HAP-1 (cell line): ENCODE measurements around the gene FN3K.
"Not testable (repeated sequence)": the region's sequence is repeated elsewhere in the genome, so short reads cannot be mapped to it uniquely, and the experiment has no call there.

ENCODE experiments used
- DNase-seq, 2 experiments: peaks; one replicate each; pipeline ENCODE4 v3.0.0-alpha.2; 2016 to 2020; ENCODE audit warnings: low spot score in 2 of 2
- H3K27me3 ChIP-seq: fragments of 250-450 bp; sonication (Bioruptor Pico); 2 replicates; pipeline ENCODE4 v1.5.1; 2020; ENCODE audit warnings: low read depth, mild to moderate bottlenecking, moderate library complexity
- H3K36me3 ChIP-seq: fragments of 250-450 bp; sonication (Bioruptor Pico); replicated peaks from 2 replicates; pipeline ENCODE4 v1.5.1; 2020; ENCODE audit warnings: mild to moderate bottlenecking
- H3K4me1 ChIP-seq: fragments of 250-450 bp; sonication (Bioruptor Pico); 2 replicates; pipeline ENCODE4 v1.5.1; 2020; ENCODE audit warnings: mild to moderate bottlenecking
- H3K4me3 ChIP-seq: fragments of 250-450 bp; sonication (Bioruptor Pico); 2 replicates; pipeline ENCODE4 v1.5.1; 2020; ENCODE audit warnings: mild to moderate bottlenecking, moderate library complexity
- H3K9me3 ChIP-seq: fragments of 250-450 bp; sonication (Bioruptor Pico); 2 replicates; pipeline ENCODE4 v1.5.1; 2020; ENCODE audit warnings: mild to moderate bottlenecking, moderate library complexity
- in situ Hi-C: fragments of 300-500 bp; cut with MboI; formaldehyde crosslinking; loops from 3 replicates; pipeline ENCODE4 v1.14.3; 2020; ENCODE audit warnings: low sequenced_read_pairs, inconsistent platforms, mixed read lengths

The FN3K gene

GRCh38 chr17:82783498-82783897, 48.1 kb downstream of the FN3K start:
- Histone ChIP-seq H3K4me1 (no peaks in the 10 kb centered on the region), H3K36me3 (peaks cover 65% of the 10 kb centered on the region), H3K4me3 (no peak overlapping the region), H3K27me3 (no peaks in the 10 kb centered on the region), H3K9me3 (no peaks in the 10 kb centered on the region)
- DNase-seq = no peak
- in situ Hi-C loops = no loop called here

- H3K9me3 ChIP-seq, in situ Hi-C loops, H3K27me3 ChIP-seq: not testable (repeated sequence)
Observed at GRCh38 chr17:82785581-82785980, 50.2 kb downstream of the FN3K start.

GRCh38 chr17:82786427-82786826, 51.0 kb downstream of the FN3K start:
- no peaks in the 10 kb centered on the region for H3K27me3 ChIP-seq
- H3K4me1 ChIP-seq = no peaks in the 10 kb centered on the region
- no peak for DNase-seq
- no peaks in the 10 kb centered on the region for H3K9me3 ChIP-seq
- in situ Hi-C loops = no loop called here
- peaks cover 72% of the 10 kb centered on the region for H3K36me3 ChIP-seq
- no peak overlapping the region for H3K4me3 ChIP-seq

More at GRCh38 chr17:82785581-82785980, 50.2 kb downstream of the FN3K start:
- DNase-seq, H3K4me1 ChIP-seq, H3K4me3 ChIP-seq: not testable (repeated sequence)
- H3K36me3 ChIP-seq = peaks cover 69% of the 10 kb centered on the region

- in situ Hi-C loops = no loop called here
- Histone ChIP-seq H3K4me1 (no peaks in the 10 kb centered on the region), H3K27me3 (no peaks in the 10 kb centered on the region), H3K9me3 (no peaks in the 10 kb centered on the region), H3K4me3 (no peak overlapping the region), H3K36me3 (peaks cover 70% of the 10 kb centered on the region)
- no peak for DNase-seq
Observed at GRCh38 chr17:82787081-82787848, 51.9 kb downstream of the FN3K start.

GRCh38 chr17:82788206-82789001, 53.0 kb downstream of the FN3K start:
- DNase-seq = no peak
- H3K4me3 ChIP-seq = no peak overlapping the region
- no peaks in the 10 kb centered on the region for H3K9me3 ChIP-seq
- in situ Hi-C loops = no loop called here
- no peaks in the 10 kb centered on the region for H3K4me1 ChIP-seq
- H3K27me3 ChIP-seq = no peaks in the 10 kb centered on the region
- H3K36me3 ChIP-seq = peaks cover 65% of the 10 kb centered on the region

GRCh38 chr17:82789051-82789592, 53.7 kb downstream of the FN3K start:
- no peaks in the 10 kb centered on the region for H3K4me1 ChIP-seq
- in situ Hi-C loops = no loop called here
- DNase-seq = no peak

GRCh38 chr17:82789806-82790205, 54.4 kb downstream of the FN3K start:
- Histone ChIP-seq H3K4me1 (no peaks in the 10 kb centered on the region), H3K9me3 (no peaks in the 10 kb centered on the region), H3K36me3 (peaks cover 66% of the 10 kb centered on the region), H3K4me3 (no peak overlapping the region), H3K27me3 (no peaks in the 10 kb centered on the region)
- in situ Hi-C loops = no loop called here
- DNase-seq = no peak

More at GRCh38 chr17:82789051-82789592, 53.7 kb downstream of the FN3K start:
- Histone ChIP-seq H3K4me3 (no peak overlapping the region), H3K9me3 (no peaks in the 10 kb centered on the region), H3K36me3 (peaks cover 64% of the 10 kb centered on the region), H3K27me3 (no peaks in the 10 kb centered on the region)

- Histone ChIP-seq H3K4me3 (no peak overlapping the region), H3K9me3 (no peaks in the 10 kb centered on the region), H3K27me3 (no peaks in the 10 kb centered on the region), H3K36me3 (peaks cover 72% of the 10 kb centered on the region), H3K4me1 (no peaks in the 10 kb centered on the region)
- no peak for DNase-seq
- in situ Hi-C loops = no loop called here
Observed at GRCh38 chr17:82790391-82790790, 55.0 kb downstream of the FN3K start.

- Histone ChIP-seq H3K4me3 (no peak overlapping the region), H3K9me3 (no peaks in the 10 kb centered on the region), H3K36me3 (peaks cover 76% of the 10 kb centered on the region), H3K4me1 (no peaks in the 10 kb centered on the region), H3K27me3 (no peaks in the 10 kb centered on the region)
- no peak for DNase-seq
- in situ Hi-C loops = no loop called here
Observed at GRCh38 chr17:82791532-82791931, 56.1 kb downstream of the FN3K start.

- Histone ChIP-seq H3K27me3 (no peaks in the 10 kb centered on the region), H3K4me3 (no peak overlapping the region), H3K4me1 (no peaks in the 10 kb centered on the region), H3K36me3 (peaks cover 80% of the 10 kb centered on the region), H3K9me3 (no peaks in the 10 kb centered on the region)
- in situ Hi-C loops = no loop called here
- DNase-seq = no peak
Observed at GRCh38 chr17:82793974-82794630, 58.7 kb downstream of the FN3K start.

- no peak for DNase-seq
- H3K4me1 ChIP-seq = no peaks in the 10 kb centered on the region
- H3K36me3 ChIP-seq = peaks cover 80% of the 10 kb centered on the region
- H3K9me3 ChIP-seq = no peaks in the 10 kb centered on the region
- in situ Hi-C loops = no loop called here
- no peaks in the 10 kb centered on the region for H3K27me3 ChIP-seq
- no peak overlapping the region for H3K4me3 ChIP-seq
Observed at GRCh38 chr17:82794781-82795482, 59.5 kb downstream of the FN3K start.

GRCh38 chr17:82795615-82796014, 60.2 kb downstream of the FN3K start:
- in situ Hi-C loops = no loop called here
- H3K27me3 ChIP-seq = no peaks in the 10 kb centered on the region
- peaks cover 80% of the 10 kb centered on the region for H3K36me3 ChIP-seq
- H3K9me3 ChIP-seq = no peaks in the 10 kb centered on the region
- no peaks in the 10 kb centered on the region for H3K4me1 ChIP-seq
- H3K4me3 ChIP-seq = no peak overlapping the region
- no peak for DNase-seq

- Histone ChIP-seq H3K4me1 (no peaks in the 10 kb centered on the region), H3K4me3 (no peak overlapping the region), H3K9me3 (no peaks in the 10 kb centered on the region), H3K36me3 (peaks cover 70% of the 10 kb centered on the region), H3K27me3 (no peaks in the 10 kb centered on the region)
- DNase-seq = no peak
- in situ Hi-C loops = no loop called here
Observed at GRCh38 chr17:82797061-82797460, 61.6 kb downstream of the FN3K start.
